T47D (cell line): Measurements from ENCODE around the gene GFPT2.
A peak's percentile ranks its signal among the peaks of the same experiment; 100 is the strongest.

Source experiments
- DNase-seq, 2 experiments: peaks; one replicate each; pipeline versions ENCODE4 v3.0.0 to v3.0.0-alpha.2; 2011 to 2012; ENCODE audit warnings: low read depth in 1 of 2, low spot score in 1 of 2
- JUND ChIP-seq: IDR thresholded peaks from 2 replicates; pipeline ENCODE4 v1.6.1; 2012; ENCODE audit warnings: low read depth
- in situ Hi-C: cut with HindIII; loops from 2 replicates; pipeline ENCODE4 v1.10.0; 2016; ENCODE audit warnings: low sequenced_read_pairs, low pct_unique_long_range_greater_than_20kb

GFPT2 gene

DNA sequence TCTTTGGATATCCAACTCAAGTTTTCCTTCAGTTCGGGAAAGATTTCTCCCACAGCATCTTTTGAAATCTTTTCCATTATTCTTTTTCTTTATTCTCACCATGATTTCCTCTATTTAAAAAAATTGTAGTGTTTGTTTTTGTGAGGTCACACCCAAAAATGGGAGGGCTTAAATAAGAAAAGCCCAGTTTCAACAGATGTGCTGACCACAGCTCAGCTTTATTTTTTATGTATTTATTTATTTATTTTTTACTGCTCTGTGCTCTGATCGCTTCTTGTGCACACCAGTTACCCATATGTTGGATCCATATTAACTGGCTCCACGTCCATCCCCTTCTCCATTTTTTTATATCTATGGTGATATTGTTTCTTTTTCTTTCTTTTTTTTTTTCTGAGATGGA is 20.3 kb downstream of the GFPT2 start:
- in situ Hi-C loops = no loop called here
- no peak for DNase-seq
- no peak for TF ChIP-seq JUND

DNA sequence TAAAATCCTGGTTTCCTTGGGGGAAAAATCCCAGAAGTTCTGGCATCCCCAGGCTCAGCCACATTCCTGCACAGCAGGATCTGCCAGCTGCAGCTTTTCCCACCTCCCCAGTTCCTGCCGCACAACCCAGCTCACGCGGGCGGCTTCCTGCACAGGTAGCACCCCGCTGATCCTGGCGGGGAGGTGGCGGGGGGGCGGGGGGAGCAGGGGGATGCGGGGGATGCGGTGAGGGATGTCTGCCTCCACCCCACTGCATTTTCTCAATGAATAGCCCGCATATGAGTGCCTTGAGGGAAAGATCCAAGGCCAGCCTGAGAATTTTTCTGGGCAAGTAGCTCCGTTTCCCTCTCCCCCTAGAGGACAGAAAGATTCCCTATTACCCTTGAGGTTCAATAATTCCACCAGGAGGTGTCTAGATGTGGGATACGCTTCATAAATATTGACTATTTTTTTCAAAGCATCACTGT is 21.1 kb downstream of the GFPT2 start:
- peak in 1 of 2 experiments; percentile 62 for DNase-seq
- no peak for TF ChIP-seq JUND
- in situ Hi-C loops = no loop called here

DNA sequence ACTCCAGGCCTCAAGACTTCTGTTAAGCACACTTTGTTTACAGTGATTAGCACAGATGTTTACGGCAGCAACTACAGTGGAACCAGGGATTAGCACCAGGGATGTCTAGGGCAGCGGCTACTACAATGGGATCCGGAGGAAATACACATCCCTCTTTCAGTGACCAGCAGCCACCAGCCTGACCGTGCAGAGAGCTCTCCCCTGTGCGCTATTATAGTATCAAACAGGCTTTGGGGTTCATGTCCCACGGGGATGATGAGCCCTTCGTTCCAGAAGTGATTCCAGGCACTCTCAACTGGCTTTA is 21.5 kb downstream of the GFPT2 start:
- DNase-seq = no peak
- in situ Hi-C loops = no loop called here
- TF ChIP-seq JUND = no peak

DNA sequence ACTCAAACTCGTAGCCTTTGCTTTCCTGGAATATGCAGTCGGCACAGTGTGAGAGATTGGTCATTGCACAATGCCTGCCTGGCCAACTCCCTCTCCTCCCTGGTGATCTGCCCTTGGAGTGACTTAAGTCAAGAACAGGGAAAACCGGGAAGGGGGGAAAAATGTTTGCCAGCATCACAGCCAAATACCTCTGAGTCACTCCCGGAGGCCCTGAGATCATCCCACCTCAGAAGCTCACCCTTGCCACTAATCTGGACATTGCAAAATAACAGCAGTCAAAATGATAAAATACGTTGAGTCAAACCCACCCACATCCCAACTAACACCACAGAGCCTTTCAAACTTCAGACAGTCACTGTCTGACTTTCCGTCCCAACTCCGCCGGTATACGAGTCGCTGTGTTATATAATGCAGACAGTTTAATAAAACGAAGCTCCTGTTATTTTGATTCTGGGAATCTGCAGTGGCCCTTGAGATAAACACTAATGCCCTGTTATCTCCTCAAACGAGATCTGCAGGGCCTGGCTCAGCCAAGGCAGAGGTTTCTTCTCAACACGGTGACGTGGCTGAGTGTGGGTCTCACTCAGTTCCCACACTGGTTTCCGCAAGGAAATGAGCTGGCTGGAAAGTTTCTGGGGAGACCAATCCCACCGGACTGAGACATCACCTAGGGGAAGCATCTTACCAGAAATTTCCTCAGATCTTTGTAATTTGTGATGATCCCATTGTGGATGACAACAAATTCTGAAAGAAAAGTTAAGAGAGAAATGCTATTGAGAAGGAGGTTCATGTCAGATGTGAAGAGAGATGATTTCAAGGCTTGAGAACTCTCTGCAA is 22.1 kb downstream of the GFPT2 start:
- peak in 1 of 2 experiments; percentile 46 for DNase-seq
- in situ Hi-C loops = no loop called here
- no peak for TF ChIP-seq JUND

DNA sequence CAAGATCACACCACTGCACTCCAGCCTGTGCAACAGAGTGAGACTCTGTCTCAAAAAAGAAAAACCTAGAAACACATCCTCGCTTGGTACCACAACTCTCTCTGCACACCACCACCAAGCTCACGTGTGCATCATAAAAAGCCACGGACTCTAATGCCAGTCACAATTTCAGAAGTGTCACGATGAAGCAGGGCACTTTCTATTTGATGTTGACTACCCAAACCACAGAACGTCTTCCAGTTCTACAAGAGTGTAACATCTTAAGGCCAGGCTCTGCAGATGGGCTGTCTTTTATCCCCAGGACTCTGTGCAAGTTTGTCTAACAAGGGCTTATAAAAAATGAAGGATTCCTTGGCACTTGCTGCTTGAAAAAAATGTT is 22.9 kb downstream of the GFPT2 start:
- in situ Hi-C loops = no loop called here
- no peak for DNase-seq
- TF ChIP-seq JUND = no peak

DNA sequence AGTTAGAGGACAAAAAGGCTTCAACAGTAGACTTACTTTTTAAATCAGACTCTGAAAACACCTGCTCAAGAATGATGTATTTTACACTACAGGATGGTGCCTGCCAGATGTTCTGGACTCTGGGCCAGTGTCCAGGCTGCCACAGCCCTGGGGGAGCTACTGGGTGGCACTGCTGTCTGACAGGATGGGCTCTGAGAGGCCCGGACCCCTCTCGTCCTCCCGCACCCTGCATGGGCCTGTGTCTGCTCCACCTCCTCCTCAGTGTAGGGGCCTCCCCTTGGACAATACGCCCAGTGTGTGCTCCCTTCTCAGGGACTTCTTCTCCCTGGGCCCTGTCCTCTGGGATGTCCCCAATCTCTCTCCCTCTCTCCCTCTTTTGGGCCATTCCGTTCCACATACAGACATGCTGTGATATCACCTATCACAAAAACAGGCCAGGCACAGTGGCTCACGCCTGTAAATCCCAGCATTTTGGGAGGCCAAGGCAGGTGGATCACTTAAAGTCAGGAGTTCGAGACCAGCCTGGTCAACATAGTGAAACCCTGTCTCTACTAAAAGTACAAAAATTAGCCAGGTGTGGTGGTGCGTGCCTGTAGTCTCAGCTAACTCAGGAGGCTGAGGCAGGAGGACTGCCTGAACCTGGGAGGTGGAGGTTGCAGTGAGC is 23.4 kb downstream of the GFPT2 start:
- in situ Hi-C loops = no loop called here
- DNase-seq = no peak
- no peak for TF ChIP-seq JUND

DNA sequence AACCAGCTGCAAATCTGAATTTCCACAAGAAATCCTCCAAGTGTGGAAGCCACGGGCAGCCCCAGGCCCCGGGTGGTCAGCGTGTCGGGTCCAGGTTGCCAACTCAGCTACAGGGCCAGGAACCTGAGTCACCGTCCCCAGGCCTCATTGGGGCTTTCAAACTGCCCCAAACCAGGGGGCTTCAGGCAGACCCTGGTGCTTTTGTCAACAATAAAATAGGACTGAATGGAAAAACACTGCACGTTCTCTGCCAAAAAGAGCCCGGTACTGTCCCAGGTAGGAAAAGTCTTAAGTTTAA is 24.0 kb downstream of the GFPT2 start:
- in situ Hi-C loops = no loop called here
- DNase-seq = no peak
- no peak for TF ChIP-seq JUND

DNA sequence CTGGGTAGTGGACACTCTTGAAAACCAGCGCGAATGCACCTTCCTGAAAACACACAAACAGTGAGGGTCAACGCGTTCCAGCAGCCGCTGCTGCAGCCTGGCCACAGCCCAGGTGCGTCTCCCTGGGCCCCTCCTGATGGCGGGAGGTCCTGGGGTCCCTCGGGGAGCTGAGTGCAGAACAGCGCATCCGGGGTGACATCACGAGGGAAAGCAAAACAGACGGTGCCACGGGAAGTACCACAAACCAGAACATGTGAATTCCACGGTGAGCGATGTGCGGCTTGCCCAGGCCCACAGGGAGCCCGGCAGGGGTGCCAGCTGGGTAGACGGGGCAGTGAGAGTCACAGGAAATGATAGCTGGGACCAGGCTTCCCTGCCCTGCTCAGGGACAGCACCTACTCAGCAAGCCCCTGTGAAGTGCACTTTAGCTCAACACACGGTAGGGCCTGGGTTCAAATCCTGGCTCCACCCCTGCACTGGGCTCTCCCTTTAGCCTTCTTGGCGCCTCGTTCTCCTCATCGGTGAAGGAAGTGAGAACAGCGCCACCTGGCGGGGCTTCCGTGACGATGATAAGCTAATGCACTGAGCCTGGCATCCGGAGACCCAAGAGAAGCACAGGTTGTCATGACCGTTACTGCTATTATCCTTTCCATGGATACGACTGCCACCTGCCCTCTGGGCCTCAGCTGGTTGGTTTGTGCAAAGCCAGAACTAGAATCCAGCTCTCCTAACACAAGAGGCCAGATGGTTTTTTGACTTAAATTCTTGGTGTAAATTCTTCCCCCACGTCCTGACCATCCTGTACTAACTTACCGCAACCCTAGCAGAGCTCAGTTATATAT is 24.6 kb downstream of the GFPT2 start:
- peak; percentile 83 to 93 for DNase-seq
- in situ Hi-C loops = no loop called here
- no peak for TF ChIP-seq JUND

DNA sequence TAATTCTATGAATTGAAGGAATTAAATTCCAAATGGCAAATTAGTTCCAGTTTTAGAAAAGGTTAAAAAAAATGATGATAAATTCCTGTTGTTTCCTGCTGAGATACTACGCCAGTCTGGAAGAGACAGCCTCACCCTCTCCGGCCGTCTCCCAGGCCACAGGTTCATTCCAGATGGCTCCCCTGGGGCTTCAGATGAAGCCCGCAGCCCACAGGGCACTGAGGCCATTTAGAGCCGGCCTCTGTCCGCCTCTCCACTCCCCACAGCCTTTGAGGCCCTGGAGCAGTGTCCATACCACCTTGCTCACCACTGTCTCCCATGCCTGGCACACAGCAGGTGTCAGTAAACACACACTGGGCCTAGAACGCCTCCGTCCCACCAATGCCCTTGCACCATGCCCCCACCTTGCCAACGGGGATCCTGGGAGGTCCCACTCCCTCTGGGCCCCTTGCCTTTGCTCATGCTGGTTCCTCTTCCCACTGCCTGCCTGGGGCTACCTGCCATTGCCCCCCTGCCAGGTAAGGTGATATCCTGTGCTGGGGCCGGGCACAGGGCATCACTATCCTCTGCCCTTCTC is 26.1 kb downstream of the GFPT2 start:
- no peak for TF ChIP-seq JUND
- no peak for DNase-seq
- in situ Hi-C loops = no loop called here

DNA sequence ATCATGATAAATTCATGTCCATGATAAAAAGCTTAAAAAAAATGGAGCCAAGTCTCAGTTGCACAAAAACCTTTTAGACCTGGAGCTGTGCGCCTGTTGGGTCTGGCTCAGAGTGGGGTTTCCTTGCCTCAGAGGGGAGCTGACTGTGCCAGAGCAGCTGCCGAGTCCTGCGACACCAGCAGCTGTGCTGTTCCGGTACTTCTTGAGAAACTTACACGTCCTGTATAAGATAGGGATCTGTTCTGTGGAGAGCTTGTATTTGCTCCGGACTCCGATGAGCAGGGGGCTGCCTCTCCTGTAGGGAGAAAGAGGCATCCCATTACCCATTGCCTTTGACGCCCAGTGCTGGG is 28.6 kb downstream of the GFPT2 start:
- no peak for DNase-seq
- in situ Hi-C loops = no loop called here
- TF ChIP-seq JUND = no peak

DNA sequence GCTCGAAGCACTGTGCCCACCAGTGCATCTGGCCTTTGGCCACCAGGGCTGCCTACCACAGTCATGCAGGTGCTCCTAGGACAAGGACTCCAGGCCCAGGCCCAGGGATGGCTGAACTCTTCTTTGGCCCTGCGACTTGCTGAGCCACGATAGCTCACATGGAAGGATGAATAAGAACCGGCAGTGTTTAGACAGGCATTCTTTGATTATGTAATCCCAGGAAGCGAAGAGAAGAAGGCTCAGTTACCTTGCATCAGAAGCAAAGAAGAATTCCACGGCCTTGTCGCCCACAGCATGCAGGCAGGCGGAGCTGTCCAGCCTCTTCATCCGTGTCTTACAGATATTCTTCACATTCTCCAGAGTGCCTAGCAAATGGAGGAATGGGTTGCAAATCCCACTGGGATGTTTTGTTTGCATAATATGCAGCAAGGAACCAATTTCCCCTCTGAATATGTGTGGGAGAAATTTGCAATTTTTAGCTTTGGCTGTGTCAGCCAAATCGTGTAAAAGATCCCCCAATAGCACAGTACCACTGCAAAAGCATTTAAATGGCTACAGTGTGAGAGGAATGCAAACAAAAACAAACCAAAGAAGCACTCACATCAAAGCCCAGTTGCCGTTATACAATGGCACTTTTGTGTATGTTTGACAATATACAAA is 29.1 kb downstream of the GFPT2 start:
- TF ChIP-seq JUND = no peak
- peak in 1 of 2 experiments; percentile 12 for DNase-seq
- in situ Hi-C loops = no loop called here

DNA sequence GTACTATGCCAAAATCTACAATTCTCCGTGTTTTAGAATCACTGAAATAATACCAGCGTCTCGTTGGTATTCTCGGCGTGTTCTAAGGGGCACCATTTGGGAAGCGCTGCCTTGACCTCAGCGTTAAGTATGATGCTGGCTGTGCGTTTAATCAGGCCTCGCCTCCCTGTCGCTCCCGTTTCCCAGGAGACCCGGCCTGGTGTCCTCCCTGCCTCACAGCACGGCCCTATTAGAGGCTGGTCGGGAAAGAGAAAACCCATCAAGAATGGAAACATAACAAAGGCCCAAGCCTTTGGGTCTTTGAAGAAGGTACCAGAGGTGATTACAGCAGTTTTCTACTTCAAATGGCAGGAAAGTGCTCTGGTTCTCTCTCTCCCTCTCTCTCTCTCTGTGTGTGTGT is 30.0 kb downstream of the GFPT2 start:
- no peak for DNase-seq
- in situ Hi-C loops = no loop called here
- no peak for TF ChIP-seq JUND

DNA sequence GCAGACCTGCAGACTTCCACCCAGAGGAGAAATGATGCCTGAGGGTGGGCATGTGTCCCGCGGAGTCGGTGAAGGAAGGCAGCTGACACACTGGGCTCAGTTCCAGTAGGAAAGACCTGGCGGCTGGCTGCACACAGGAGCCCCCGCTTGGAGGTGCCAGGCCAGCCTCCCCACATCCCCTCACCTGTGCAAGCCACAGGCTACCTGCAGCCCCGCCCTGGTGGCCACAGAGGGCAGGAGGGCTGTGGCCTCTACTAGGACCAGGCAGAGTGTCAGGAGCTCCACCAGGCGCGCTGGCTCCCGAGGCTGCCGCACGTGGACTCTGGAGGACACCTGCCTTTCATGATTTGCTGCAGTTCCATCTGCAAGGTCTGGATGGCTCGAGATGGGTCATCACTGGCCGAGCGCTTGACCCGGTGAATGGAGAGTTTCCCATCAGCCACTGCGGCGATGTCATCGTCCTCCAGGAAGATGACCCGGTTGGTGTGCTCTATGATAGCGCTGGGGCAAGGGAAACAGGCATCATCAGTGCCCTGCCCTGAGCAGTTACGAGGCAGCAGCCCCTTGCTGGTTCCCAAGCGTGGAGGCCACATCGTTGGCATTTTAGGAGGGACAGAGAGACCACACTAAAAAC is 34.6 kb downstream of the GFPT2 start:
- in situ Hi-C loops = no loop called here
- no peak for DNase-seq
- TF ChIP-seq JUND = no peak
